K562 (cell line): ENCODE data around the gene ILF2. TPM values are rescaled to one million over a fixed set of nuclear protein-coding genes. Genes with fewer than 3 reads are reported as not detected.
A peak's percentile ranks its signal among the peaks of the same experiment; 100 is the strongest.

Source experiments
- ETV1 ChIP-seq: fragments of 450-650 bp; conservative IDR thresholded peaks from 2 replicates; pipeline ENCODE4 v1.6.1; 2016; ENCODE audit warnings: missing genetic modification characterization, control low read depth, low read depth, missing compliant biosample characterization
- HDAC2 ChIP-seq: fragments of 450-650 bp; IDR thresholded peaks from 2 replicates; pipeline ENCODE4 v1.6.1; 2016; ENCODE audit warnings: mild to moderate bottlenecking
- HNRNPK ChIP-seq: fragments of 200-400 bp; formaldehyde crosslinking; IDR thresholded peaks from one replicate; pipeline ENCODE4 v1.6.1; 2018; ENCODE audit warnings: mild to moderate bottlenecking, low read depth, low read length; ENCODE audit not compliant: poor library complexity, severe bottlenecking
- MBD2 ChIP-seq: sonication (generic); IDR thresholded peaks from 2 replicates; pipeline ENCODE4 v1.6.1; 2016; ENCODE audit warnings: low read depth, borderline replicate concordance
- MEF2D ChIP-seq: conservative IDR thresholded peaks from 2 replicates; pipeline ENCODE4 v1.6.1; 2016; ENCODE audit warnings: low read depth, missing genetic modification characterization, missing compliant biosample characterization
- MNT ChIP-seq, 2 experiments: fragments of 450-650 bp; conservative IDR thresholded peaks; 2 replicates each; pipeline ENCODE4 v1.6.1; 2017; ENCODE audit warnings: mild to moderate bottlenecking in 2 of 2, moderate library complexity in 2 of 2
- NFIX ChIP-seq: fragments of 250-450 bp; sonication (Bioruptor Pico); IDR thresholded peaks from 2 replicates; pipeline ENCODE4 v1.4.0; 2020; ENCODE audit warnings: low read depth, mild to moderate bottlenecking, moderate library complexity
- NUFIP1 ChIP-seq: fragments of 450-650 bp; IDR thresholded peaks from 2 replicates; pipeline ENCODE4 v1.6.1; 2018; ENCODE audit not compliant: partially characterized antibody
- PRPF4 ChIP-seq: fragments of 200-400 bp; formaldehyde crosslinking; IDR thresholded peaks from one replicate; pipeline ENCODE4 v1.6.1; 2017; ENCODE audit warnings: low read length, low read depth, mild to moderate bottlenecking; ENCODE audit not compliant: insufficient read depth, poor library complexity, severe bottlenecking
- SMAD4 ChIP-seq: fragments of 250-450 bp; sonication (Bioruptor Pico); conservative IDR thresholded peaks from 2 replicates; pipeline ENCODE4 v1.8.0; 2021; ENCODE audit warnings: inconsistent platforms, mild to moderate bottlenecking, moderate library complexity
- TAF9B ChIP-seq: fragments of 450-650 bp; IDR thresholded peaks from 2 replicates; pipeline ENCODE4 v1.6.1; 2018; ENCODE audit warnings: mild to moderate bottlenecking; ENCODE audit not compliant: partially characterized antibody
- TSHZ1 ChIP-seq: fragments of 250-450 bp; sonication (Bioruptor Pico); IDR thresholded peaks from 2 replicates; pipeline ENCODE4 v1.4.0; 2020; ENCODE audit warnings: mild to moderate bottlenecking, moderate library complexity
- ZBED1 ChIP-seq: IDR thresholded peaks from 2 replicates; pipeline ENCODE4 v1.6.1; 2014
- ZBTB8A ChIP-seq: fragments of 450-650 bp; IDR thresholded peaks from 2 replicates; pipeline ENCODE4 v1.6.1; 2018; ENCODE audit warnings: mild to moderate bottlenecking, moderate library complexity; ENCODE audit not compliant: partially characterized antibody
- ZNF133 ChIP-seq: fragments of 250-450 bp; sonication (Bioruptor Pico); IDR thresholded peaks from 2 replicates; pipeline ENCODE4 v1.4.0; 2020; ENCODE audit warnings: mild to moderate bottlenecking
- ZNF280B ChIP-seq: fragments of 250-450 bp; sonication (Bioruptor Pico); IDR thresholded peaks from 2 replicates; pipeline ENCODE4 v1.5.1; 2021; ENCODE audit warnings: mild to moderate bottlenecking
- ZNF384 ChIP-seq: IDR thresholded peaks from 2 replicates; pipeline ENCODE4 v1.6.1; 2012; ENCODE audit warnings: low read depth, low read length, improper control_type of control experiment
- ZNF551 ChIP-seq: fragments of 250-450 bp; sonication (Bioruptor Pico); IDR thresholded peaks from 2 replicates; pipeline ENCODE4 v1.5.0; 2021; ENCODE audit warnings: mild to moderate bottlenecking, moderate library complexity
- ZNF589 ChIP-seq: fragments of 200-800 bp; sonication (Bioruptor generic); IDR thresholded peaks from 2 replicates; pipeline ENCODE4 v1.6.1; 2016; ENCODE audit warnings: low read depth, missing genetic modification characterization, missing compliant biosample characterization
- ZNF785 ChIP-seq: fragments of 250-450 bp; sonication (Bioruptor Pico); IDR thresholded peaks from 2 replicates; pipeline ENCODE4 v1.4.0; 2020; ENCODE audit warnings: mild to moderate bottlenecking
- polyA plus RNA-seq, 8 experiments: library from polyadenylated mRNA; depleted of rRNA in 4 of 8; stranded (reverse) in 5 of 8; unstranded in 3 of 8; fragments of >200 nt; fragmentation: Nextera tagmentation in 2 of 8; fragmentation: Illumina TruSeq in 1 of 8; extraction: Ambion mirVana in 2 of 8; extraction: Trizol in 1 of 8; gene quantifications; 2 replicates each; pipeline versions ENCODE4 v1.2.1 to v1.2.3, GENCODE V29; 2011 to 2014; ENCODE audit warnings: inconsistent platforms in 1 of 8, missing spikeins in 1 of 8
- total RNA-seq, 7 experiments: library from RNA; depleted of rRNA in 6 of 7; stranded (reverse); fragments of >200 nt in 6 of 7; fragmentation: Illumina TruSeq in 2 of 7; extraction: Trizol in 2 of 7; gene quantifications; 2 replicates each; pipeline versions ENCODE4 v1.2.1 to v1.2.3, GENCODE V29; 2011 to 2021; ENCODE audit warnings: low replicate concordance in 1 of 7

ILF2 gene
- total and polyA plus RNA-seq, 9 of the 15 experiments (the other 6 are each of a cell fraction or from before 2014, with no cell fraction given), result 282 to 726 (median 474) TPM

- TF ChIP-seq ZNF551 (CRISPR knock-in tag) (no peak), HDAC2 (no peak), ZNF589 (CRISPR knock-in tag) (no peak), TAF9B (peak; percentile 89), NUFIP1 (peak; percentile 84), ETV1 (tag) (peak; percentile 86), ZBED1 (no peak), HNRNPK (no peak), MBD2 (peak; percentile 98), ZNF785 (CRISPR knock-in tag) (no peak), MEF2D (0 out of 2 replicates have a peak, but pooled peaks have one; percentile 10), ZNF133 (CRISPR knock-in tag) (no peak), NFIX (CRISPR knock-in tag) (no peak), ZBTB8A (no peak), SMAD4 (CRISPR knock-in tag) (no peak), PRPF4 (no peak), ZNF384 (peak; percentile 47; the same call in 1 of the 2 replicates), ZNF280B (CRISPR knock-in tag) (no peak), MNT (conservative IDR thresholded peaks at IDR 0.05) (peak; percentile 64 to 86), TSHZ1 (CRISPR knock-in tag) (no peak)
Observed at GRCh38 chr1:153670859-153671627, at the start of gene ILF2 (continued).
